Measurements from ENCODE around the gene IGF1R.
A peak's percentile ranks its signal among the peaks of the same experiment; 100 is the strongest.

The IGF1R gene

DNA sequence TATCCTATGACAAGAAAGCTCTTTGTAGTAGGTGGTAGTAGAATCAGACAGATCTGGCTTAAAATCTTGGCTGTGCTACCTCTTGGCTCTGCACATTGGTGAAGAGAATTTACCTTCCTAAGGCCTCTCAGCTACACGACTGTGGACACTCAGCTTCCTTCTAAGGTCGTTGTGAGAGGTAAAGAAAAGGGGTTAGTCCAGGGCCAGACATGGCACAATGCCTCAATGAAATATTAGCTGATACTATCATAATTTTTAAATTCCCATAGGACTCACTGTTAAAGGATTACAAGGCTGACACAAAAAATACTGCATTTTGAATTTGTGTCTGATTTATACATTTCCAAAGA, 80.4 kb downstream of the IGF1R start:
- DNase-seq (ENCODE audit: low read depth) = no peak
- TF ChIP-seq, protein P1, sequence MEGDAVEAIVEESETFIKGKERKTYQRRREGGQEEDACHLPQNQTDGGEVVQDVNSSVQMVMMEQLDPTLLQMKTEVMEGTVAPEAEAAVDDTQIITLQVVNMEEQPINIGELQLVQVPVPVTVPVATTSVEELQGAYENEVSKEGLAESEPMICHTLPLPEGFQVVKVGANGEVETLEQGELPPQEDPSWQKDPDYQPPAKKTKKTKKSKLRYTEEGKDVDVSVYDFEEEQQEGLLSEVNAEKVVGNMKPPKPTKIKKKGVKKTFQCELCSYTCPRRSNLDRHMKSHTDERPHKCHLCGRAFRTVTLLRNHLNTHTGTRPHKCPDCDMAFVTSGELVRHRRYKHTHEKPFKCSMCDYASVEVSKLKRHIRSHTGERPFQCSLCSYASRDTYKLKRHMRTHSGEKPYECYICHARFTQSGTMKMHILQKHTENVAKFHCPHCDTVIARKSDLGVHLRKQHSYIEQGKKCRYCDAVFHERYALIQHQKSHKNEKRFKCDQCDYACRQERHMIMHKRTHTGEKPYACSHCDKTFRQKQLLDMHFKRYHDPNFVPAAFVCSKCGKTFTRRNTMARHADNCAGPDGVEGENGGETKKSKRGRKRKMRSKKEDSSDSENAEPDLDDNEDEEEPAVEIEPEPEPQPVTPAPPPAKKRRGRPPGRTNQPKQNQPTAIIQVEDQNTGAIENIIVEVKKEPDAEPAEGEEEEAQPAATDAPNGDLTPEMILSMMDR (IDR thresholded peaks at IDR 0.05; ENCODE audit: insufficient read depth, low read depth, low read length, missing control alignments) = no peak
- H3K4me3 ChIP-seq (ENCODE audit: low read depth, low read length) = no peak overlapping the region

DNA sequence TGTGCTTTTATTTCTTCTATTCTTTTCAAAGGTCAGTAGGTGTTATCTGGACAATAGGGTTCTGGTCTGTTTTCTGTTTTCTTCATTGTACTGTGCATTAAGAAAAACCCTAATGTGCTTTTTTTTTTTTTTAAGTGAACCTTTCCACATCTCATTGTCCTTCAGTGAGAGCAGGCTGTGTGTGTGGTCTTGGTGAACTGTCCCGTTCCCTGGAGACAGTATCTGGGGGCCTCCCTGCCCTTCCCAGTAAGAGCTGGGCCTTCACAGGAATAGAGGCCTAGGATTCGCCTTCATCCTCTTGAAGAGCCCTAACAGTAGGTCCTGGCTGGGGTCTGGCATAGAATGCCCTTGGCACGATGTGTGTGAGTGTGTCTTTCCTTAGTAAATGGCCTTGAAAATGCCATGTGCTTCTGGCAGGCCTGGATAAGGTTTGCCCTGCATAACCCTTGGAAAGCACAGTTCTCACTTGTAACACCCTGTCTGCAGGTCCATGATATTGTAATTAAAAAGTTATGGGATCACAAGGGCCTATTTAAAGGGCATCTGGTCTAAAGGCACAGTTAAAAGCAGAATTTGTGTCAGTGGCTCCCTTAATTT, 81.2 kb downstream of the IGF1R start:
- DNase-seq (ENCODE audit: low read depth) = no peak

DNA sequence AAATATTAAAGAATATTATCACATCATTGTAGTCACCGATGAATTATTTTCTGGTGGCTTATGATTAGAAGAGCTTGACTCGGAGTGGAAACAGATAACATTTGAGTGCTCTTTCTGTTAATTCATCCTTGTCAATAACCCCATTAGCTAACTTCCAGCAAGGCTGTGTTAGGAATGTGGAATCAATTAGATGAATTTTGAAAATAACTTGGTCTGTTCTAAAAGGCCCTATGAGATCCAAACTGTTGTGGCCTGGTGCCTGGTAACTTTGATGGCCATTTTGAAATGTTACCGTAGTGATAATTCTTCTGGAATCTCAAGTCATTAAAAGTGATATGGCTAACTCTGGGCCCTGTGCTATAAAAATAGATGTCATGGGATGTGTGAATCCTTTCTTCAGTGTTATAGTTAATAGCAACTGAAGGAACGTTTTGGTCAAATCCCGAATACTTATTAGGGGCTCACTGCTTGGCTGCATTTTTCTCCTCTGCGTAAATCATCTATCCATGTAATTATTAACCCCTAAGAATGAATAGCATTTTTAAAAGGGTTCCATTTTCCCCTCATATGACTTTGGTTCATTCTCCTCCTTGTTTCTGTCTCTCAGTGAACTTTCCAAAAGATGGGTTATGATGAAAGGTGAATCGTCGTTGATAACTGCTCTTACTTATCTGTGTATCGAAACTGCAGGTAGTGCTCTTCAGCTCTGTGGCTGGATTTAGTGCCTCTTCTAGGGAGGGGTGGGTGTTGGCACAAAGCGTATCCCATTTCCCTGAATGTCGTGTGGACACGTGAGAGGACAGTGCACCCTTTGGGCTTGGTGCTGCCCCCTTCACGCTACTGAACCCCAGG, 82.7 kb downstream of the IGF1R start:
- TF ChIP-seq, protein P1 (IDR thresholded peaks at IDR 0.05; ENCODE audit: insufficient read depth, low read depth, low read length, missing control alignments) = no peak
- H3K4me3 ChIP-seq (ENCODE audit: low read depth, low read length) = no peak overlapping the region

More for the DNA sequence above, 81.2 kb downstream of the IGF1R start:
- H3K4me3 ChIP-seq (ENCODE audit: low read depth, low read length) = no peak overlapping the region
- TF ChIP-seq, protein P1 (IDR thresholded peaks at IDR 0.05; ENCODE audit: insufficient read depth, low read depth, low read length, missing control alignments) = no peak

DNA sequence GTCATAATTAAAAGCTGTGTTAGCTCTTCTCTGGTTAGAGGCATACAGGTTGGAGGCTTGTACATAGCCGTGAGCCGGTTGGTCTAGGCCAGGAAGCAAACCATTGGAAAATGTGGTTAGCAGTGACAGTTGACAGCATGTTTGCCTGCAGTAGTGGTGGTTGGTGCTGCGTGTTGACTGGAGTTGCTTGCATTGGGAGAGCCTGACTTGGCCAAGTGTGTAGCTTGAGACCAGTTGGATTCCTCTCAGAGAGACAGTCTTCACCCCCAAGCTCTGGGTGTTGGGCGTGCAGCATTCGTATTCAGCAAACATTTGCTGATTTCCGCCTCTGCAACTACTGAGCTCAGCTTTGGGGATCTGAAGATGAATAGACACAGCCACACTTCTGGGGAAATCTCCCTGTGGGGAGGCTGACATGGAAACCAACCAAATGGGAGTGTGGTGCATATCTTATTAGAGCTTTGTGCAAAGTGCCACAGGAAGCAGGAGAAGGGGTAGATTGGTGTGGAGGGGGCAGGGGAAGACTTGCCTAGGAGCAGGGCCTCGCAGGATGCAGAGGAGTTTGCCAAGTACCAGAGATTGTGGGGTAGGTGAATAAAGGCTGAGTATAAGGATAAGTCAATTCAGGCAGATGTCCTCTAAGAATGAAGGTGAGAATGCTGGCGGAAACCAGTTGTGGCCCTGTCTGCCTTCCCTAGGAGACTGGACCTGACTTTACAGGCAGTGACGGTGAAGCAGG, 83.5 kb downstream of the IGF1R start:
- H3K4me3 ChIP-seq (ENCODE audit: low read depth, low read length) = no peak overlapping the region
- TF ChIP-seq, protein P1 (IDR thresholded peaks at IDR 0.05; ENCODE audit: insufficient read depth, low read depth, low read length, missing control alignments) = no peak
- DNase-seq (ENCODE audit: low read depth) = no peak

More for the DNA sequence above, 82.7 kb downstream of the IGF1R start:
- no peak for DNase-seq (ENCODE audit: low read depth)

DNA sequence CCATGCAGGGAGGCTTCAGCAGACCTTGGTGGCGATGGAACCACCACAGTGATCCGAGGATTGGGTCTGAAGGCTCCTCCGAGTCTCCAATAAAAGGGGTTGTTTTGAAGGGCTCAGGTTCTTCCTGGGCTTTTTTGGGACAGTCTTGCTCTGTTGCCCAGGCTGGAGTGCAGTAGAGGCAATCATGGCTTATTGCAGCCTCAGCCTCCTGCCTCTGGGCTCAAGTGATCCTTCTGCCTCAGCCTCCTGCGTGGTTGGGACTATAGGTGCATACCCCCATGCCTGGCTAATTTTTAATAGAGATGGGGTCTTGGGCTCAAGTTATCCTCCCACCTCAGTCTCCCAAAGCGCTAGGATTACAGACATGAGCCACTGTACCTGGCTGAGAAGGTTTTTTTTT, 84.8 kb downstream of the IGF1R start:
- TF ChIP-seq, protein P1 (IDR thresholded peaks at IDR 0.05; ENCODE audit: insufficient read depth, low read depth, low read length, missing control alignments) = no peak
- no peak for DNase-seq (ENCODE audit: low read depth)
- H3K4me3 ChIP-seq (ENCODE audit: low read depth, low read length) = no peak overlapping the region

DNA sequence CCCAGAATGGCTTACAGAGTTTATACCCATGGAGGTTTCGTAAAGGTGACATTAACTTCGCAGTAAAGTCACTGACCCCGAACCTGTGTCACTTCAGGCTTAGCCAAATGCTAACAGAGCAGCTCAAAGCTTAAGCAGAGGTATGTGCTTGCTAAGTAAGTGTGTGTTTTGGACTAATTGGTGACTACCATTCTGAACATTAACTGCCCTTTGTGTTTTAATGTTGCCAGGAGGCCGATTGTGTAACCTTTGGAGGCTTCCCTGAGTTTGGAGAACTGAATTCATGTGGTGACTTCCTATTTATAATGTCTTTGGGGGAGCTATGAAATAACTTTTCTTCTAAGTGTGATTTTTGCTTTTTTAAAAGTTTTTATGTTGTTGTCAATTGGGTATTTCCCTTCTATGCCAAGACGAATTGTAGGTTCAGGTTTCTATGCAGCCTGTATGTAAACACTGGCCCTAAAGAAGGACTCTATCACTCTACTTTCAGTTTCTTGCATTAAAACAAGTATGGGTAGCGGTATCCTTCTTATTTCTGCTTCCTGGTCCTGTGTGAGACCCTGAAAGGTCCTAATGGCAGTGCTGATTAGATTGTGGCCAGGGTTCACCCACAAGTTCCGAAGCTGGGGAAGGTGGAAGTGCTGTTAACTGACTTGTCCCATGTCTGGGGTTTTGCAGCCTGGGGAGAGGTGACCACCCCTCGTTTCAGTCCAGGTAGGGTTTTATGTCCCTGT, 86.3 kb downstream of the IGF1R start:
- H3K4me3 ChIP-seq (ENCODE audit: low read depth, low read length) = peak overlapping the region; percentile 23
- TF ChIP-seq, protein P1 (IDR thresholded peaks at IDR 0.05; ENCODE audit: insufficient read depth, low read depth, low read length, missing control alignments) = no peak
- DNase-seq (ENCODE audit: low read depth) = peak; percentile 41

Measured in GM12865 (cell line).